22Rv1 (cell line): ENCODE data around the gene CDK14.

Experiments
- H3K27ac ChIP-seq: fragments of 450-650 bp; 2 replicates; pipeline ENCODE4 v1.5.1; 2017
- ZFX ChIP-seq: fragments of 450-650 bp; IDR thresholded peaks from 2 replicates; pipeline ENCODE4 v1.6.1; 2017; ENCODE audit warnings: antibody characterized with exemption, borderline replicate concordance
- TF ChIP-seq, protein P1 (sequence below): fragments of 450-650 bp; IDR thresholded peaks from 2 replicates; pipeline ENCODE4 v1.5.1; 2017; ENCODE audit warnings: mild to moderate bottlenecking

Gene CDK14

DNA sequence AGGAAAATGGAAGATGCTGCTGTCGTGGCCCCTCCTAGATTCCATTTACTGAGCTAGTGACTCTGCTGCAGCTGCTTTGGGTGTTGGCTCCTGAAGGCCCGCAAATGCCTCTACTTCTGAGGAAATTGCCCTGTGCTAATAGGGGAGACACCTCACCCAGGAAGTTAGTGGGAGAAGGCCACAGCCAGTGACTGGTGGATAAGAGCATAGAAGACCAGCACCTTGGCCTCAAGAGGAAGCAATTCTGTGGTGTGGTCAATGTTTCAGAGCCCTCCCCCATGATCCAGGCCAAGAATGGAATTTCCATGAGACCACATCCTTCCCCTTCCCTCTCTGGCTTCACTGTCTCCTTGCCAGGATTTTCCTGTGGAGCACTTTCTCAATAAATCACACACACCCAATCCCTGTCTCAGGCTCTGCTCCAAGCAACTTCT is 643.1 kb downstream of the CDK14 start:
- H3K27ac ChIP-seq: no peak overlapping the region

DNA sequence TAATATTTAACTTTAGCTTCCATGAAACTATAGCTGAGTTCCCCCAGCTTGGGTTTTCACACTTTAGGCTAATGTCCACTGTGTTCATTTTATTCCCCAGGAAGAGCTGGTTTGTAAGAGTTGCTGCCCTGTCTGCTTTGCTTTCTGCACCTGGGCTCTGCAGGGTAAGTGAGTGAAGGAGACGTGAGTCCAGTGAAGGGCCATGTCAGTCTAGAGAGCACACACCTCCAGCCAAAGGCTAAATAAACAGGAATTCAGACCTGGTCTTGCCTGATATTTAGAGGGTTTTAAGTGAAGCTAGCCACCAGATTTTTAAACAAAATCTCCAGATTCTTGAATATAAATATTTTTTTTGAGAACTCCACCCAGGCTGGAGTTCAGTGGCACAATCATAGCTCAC is 643.7 kb downstream of the CDK14 start:
- no peak overlapping the region for H3K27ac ChIP-seq
- TF ChIP-seq ZFX: no peak

More for the DNA sequence above, 643.1 kb downstream of the CDK14 start:
- TF ChIP-seq, protein P1, sequence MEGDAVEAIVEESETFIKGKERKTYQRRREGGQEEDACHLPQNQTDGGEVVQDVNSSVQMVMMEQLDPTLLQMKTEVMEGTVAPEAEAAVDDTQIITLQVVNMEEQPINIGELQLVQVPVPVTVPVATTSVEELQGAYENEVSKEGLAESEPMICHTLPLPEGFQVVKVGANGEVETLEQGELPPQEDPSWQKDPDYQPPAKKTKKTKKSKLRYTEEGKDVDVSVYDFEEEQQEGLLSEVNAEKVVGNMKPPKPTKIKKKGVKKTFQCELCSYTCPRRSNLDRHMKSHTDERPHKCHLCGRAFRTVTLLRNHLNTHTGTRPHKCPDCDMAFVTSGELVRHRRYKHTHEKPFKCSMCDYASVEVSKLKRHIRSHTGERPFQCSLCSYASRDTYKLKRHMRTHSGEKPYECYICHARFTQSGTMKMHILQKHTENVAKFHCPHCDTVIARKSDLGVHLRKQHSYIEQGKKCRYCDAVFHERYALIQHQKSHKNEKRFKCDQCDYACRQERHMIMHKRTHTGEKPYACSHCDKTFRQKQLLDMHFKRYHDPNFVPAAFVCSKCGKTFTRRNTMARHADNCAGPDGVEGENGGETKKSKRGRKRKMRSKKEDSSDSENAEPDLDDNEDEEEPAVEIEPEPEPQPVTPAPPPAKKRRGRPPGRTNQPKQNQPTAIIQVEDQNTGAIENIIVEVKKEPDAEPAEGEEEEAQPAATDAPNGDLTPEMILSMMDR: no peak
- no peak for TF ChIP-seq ZFX

DNA sequence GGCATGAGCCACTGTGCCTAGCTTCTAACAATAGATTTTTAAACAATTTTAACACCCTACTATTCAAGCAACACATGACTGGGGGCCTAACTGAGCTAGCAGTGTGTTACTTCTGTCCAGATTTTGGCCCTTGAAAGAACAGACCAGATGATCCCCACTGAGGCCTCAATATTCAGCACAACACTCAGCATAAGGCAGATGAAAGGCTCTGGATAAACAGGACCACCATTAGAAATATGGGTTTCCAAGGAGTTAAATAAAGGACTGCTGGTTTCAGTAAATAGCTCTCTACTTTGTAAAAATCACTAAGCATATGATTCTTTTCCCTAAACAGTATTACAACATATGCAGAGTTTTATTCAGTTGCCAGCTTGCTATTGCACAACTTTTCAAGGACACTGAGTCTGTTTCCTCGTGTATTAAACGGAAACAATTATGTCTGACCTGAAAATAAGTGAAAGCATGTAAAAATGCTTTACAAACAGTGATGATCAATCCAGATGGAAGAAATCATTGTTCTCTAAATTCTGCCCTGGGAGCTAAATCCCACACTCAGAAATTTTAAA is 644.3 kb downstream of the CDK14 start:
- H3K27ac ChIP-seq: no peak overlapping the region
- TF ChIP-seq, protein P1: no peak
- no peak for TF ChIP-seq ZFX

DNA sequence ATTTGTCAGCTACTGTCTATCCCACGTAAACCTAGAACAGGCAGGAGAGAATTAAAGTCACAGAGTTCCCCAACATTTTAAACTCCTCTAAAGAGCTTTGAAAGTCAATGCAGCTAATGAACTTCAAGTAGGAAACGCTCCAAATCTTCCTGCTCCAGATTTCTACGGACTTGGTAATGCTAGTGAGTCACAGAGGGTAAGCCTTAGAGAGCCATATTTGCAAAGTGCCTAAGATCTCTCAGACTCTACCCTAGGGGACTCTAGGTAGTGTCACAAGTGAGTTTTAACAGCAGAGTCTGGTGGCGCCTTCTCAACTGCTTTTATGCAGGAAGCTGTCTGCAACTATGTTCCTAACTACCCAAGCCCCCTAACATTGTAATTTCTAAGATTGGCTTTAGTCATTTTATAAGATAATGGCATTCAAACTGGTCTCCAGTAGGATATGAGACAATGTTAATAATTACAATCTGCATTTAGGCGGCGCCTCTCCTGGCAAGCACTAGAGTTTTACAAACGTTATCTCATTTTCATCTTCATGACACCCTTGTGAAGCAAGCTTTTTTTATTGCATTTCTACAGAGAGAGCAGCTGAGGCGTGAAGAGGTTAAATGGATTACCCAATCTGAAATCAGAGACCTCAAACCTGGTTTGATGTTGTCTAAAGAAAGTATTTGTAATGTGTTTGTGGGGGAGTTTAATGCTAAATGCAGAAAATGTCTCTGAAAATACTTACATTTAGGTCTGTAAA is 646.1 kb downstream of the CDK14 start:
- TF ChIP-seq ZFX: no peak

DNA sequence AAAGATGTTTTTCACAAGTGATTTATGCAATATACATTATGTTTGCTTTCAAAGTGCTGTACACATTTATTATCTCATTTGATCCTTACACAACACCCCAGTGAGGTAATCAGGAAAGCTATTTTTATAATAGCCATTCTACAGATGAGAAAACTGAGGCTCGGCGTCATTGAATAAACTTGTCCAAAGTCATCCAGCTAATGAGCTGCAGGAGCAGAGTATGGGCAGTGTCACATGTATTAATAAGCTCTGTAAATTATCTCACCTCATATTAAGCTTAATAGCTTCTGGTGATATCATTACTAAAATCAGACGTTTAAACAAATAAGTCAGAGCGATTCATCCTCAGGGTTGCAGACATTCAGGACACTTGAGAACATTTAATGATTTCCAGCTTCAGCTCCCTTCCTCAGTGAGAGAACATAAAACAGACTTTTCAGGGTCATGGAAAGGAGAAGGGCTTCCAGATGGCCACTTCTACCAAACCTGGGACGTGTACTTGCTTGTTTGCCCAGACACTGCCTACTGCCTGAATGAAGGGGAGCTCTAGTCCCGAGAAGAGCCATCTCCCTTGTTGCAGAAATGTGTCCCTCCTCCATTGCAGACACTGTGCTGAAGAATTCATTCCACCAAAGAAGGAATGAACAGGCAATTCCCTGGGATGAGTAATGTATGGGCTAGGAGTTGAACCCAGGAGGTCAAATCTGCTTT is 647.6 kb downstream of the CDK14 start:
- no peak overlapping the region for H3K27ac ChIP-seq

More for the DNA sequence above, 646.1 kb downstream of the CDK14 start:
- no peak overlapping the region for H3K27ac ChIP-seq

DNA sequence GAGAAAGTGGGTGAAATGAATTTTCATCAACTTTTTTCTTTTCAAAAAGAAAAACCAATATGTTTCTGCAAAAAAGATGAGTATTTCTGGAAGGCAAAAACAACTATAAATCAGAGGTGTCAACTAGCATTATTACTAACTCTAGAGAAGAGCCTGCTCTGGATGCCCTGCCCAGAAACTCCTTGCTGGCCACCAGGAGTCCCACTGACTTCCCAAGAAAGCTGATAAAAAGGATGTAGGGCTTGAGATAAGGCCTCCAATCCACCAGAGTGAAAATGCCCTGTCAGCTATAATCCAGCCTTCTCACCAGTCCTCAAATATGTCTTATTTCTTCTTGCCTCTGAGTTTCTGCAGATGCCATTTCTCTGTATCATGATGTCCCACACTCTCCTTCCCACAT is 651.4 kb downstream of the CDK14 start:
- TF ChIP-seq, protein P1: no peak
- no peak for TF ChIP-seq ZFX
- no peak overlapping the region for H3K27ac ChIP-seq

More for the DNA sequence above, 647.6 kb downstream of the CDK14 start:
- no peak for TF ChIP-seq ZFX
- TF ChIP-seq, protein P1: no peak

DNA sequence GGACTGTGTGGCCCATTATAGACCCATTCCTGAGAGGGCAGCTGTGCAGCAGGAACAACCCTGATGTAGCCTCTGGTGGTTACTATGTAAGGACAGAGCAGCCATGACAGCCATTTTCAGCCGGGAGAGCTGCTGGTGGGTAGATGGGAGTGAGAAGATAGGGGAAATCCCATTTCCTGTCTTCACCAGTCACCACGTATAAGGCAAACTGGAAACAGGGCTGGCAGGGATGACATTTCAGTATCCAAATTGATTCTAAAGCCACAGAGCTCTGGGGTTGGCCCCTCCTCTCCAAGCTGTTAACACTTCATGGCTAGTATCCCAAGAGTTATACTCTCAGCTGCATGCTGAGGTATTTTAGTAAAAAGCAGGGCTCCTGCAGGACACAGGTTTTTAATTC is 652.9 kb downstream of the CDK14 start:
- H3K27ac ChIP-seq: no peak overlapping the region
- no peak for TF ChIP-seq ZFX
- TF ChIP-seq, protein P1: no peak
